Measurements from ENCODE around the gene DRG2. TPM values are rescaled to one million over a fixed set of nuclear protein-coding genes. Genes with fewer than 3 reads are reported as not detected.

The DRG2 gene
- polyA plus RNA-seq, 3 donors = 26.9 to 36.1 (median 32.0) TPM

GRCh38 chr17:18038861-18039534 lies 48.8 kb upstream of the DRG2 start, which contains the start of the genes ATPAF2 and GID4:
Gene ATPAF2, minus strand, starts transcription at chr17:18039168. Its CDS starts 155 bp downstream, at chr17:18039013.
Gene GID4, plus strand, starts transcription at chr17:18039408. Its CDS starts 57 bp downstream, at chr17:18039465.
- intact Hi-C loops (cut with micrococcal nuclease) = loop anchor here (5.0 to 10.0 kb wide), 5 partner anchors 143 to 357 kb away; partner anchors contain the start of genes ALKBH5 (in 1 of the 2) and RAI1 (in 1 of the 2)
- Histone ChIP-seq H3K27ac (ENCODE audit: low read depth in 1 of 2, low read length in 2 of 2) (peak within 1 kb of the TSS; percentile 64 to 97), H3K4me1 (ENCODE audit: control insufficient read depth in 1 of 2, insufficient read depth in 2 of 2, low read length in 2 of 2) (peaks cover 35 to 42% of the 10 kb centered on the region in 2 donors), H3K9ac (ENCODE audit: insufficient read depth, low read length, poor library complexity, severe bottlenecking) (peak within 1 kb of the TSS; percentile 87), H3K4me3 (replicated peaks in 1 of 3; ENCODE audit: low read depth in 2 of 3, low read length in 3 of 3) (peak within 1 kb of the TSS; percentile 63 to 98 (median 92)), H4K20me1 (ENCODE audit: insufficient read depth, low read length) (peaks cover 34% of the 10 kb centered on the region), H3K9me3 (replicated peaks in 1 of 2; ENCODE audit: control insufficient read depth in 1 of 2, insufficient read depth in 1 of 2, low read length in 2 of 2) (no peaks in the 10 kb centered on the region), H3K79me2 (ENCODE audit: insufficient read depth, low read length) (peaks cover 59% of the 10 kb centered on the region), H2AFZ (ENCODE audit: insufficient read depth, low read depth, low read length, poor library complexity, severe bottlenecking) (peak within 1 kb of the TSS; percentile 97), H3K27me3 (ENCODE audit: control insufficient read depth in 2 of 2, insufficient read depth in 2 of 2, low read length in 2 of 2) (no peaks in the 10 kb centered on the region), H3K36me3 (replicated peaks in 1 of 2; ENCODE audit: control insufficient read depth in 1 of 2, insufficient read depth in 2 of 2, low read length in 2 of 2) (peaks cover 0 to 8% of the 10 kb centered on the region in 2 donors), H3K4me2 (replicated peaks; ENCODE audit: extremely low read depth, low read length, poor library complexity, severe bottlenecking) (peak within 1 kb of the TSS; percentile 95)
- peak within 1 kb of the TSS; percentile 93 to 100 for H3K4me3 Mint-ChIP-seq
- H3K27me3 Mint-ChIP-seq (ENCODE audit: low read depth in 3 of 3) = peaks cover 0 to 2% (median 0%) of the 10 kb centered on the region in 3 donors
- peaks cover 4 to 10% of the 10 kb centered on the region in 2 donors for H3K36me3 Mint-ChIP-seq
- H3K4me1 Mint-ChIP-seq = peaks cover 49% of the 10 kb centered on the region
- no peaks in the 10 kb centered on the region for H3K9me3 Mint-ChIP-seq
- DNase-seq = peak; percentile 99
- under 1% methylated on average over 57 of the region's 67 CpGs for WGBS (ENCODE audit: insufficient coverage)
- TF ChIP-seq CTCF (IDR thresholded peaks at IDR 0.05) = no peak
- peak within 1 kb of the TSS; percentile 89 to 96 (median 93) for H3K27ac Mint-ChIP-seq

GRCh38 chr17:18039535-18040260 lies 48.0 kb upstream of the DRG2 start:
- TF ChIP-seq CTCF (IDR thresholded peaks at IDR 0.05) = no peak
- peaks cover 4 to 6% of the 10 kb centered on the region in 2 donors for H3K36me3 Mint-ChIP-seq
- Histone ChIP-seq H3K27me3 (ENCODE audit: control insufficient read depth in 2 of 2, insufficient read depth in 2 of 2, low read length in 2 of 2) (no peaks in the 10 kb centered on the region), H3K9me3 (replicated peaks in 1 of 2; ENCODE audit: control insufficient read depth in 1 of 2, insufficient read depth in 1 of 2, low read length in 2 of 2) (no peaks in the 10 kb centered on the region), H2AFZ (ENCODE audit: insufficient read depth, low read depth, low read length, poor library complexity, severe bottlenecking) (peak overlapping the region; percentile 97), H4K20me1 (ENCODE audit: insufficient read depth, low read length) (peaks cover 27% of the 10 kb centered on the region), H3K27ac (ENCODE audit: low read depth in 1 of 2, low read length in 2 of 2) (peak overlapping the region in 1 of 2 donors; percentile 97), H3K4me3 (replicated peaks in 1 of 3; ENCODE audit: low read depth in 2 of 3, low read length in 3 of 3) (peak overlapping the region; percentile 59 to 98 (median 92)), H3K4me2 (replicated peaks; ENCODE audit: extremely low read depth, low read length, poor library complexity, severe bottlenecking) (peak overlapping the region; percentile 95), H3K79me2 (ENCODE audit: insufficient read depth, low read length) (peaks cover 52% of the 10 kb centered on the region), H3K36me3 (replicated peaks in 1 of 2; ENCODE audit: control insufficient read depth in 1 of 2, insufficient read depth in 2 of 2, low read length in 2 of 2) (peaks cover 0 to 3% of the 10 kb centered on the region in 2 donors), H3K4me1 (ENCODE audit: control insufficient read depth in 1 of 2, insufficient read depth in 2 of 2, low read length in 2 of 2) (peaks cover 35 to 42% of the 10 kb centered on the region in 2 donors), H3K9ac (ENCODE audit: insufficient read depth, low read length, poor library complexity, severe bottlenecking) (peak overlapping the region; percentile 87)
- H3K4me1 Mint-ChIP-seq = peaks cover 49% of the 10 kb centered on the region
- H3K27ac Mint-ChIP-seq = peak overlapping the region in 6 of 7 donors; percentile 50 to 90 (median 87)
- WGBS (ENCODE audit: insufficient coverage) = under 1% methylated on average over 63 of the region's 81 CpGs
- intact Hi-C loops (cut with micrococcal nuclease) = loop anchor here (5.0 to 10.0 kb wide), 5 partner anchors 143 to 357 kb away; partner anchors contain the start of genes ALKBH5 (in 1 of the 2) and RAI1 (in 1 of the 2)
- H3K27me3 Mint-ChIP-seq (ENCODE audit: low read depth in 3 of 3) = peaks cover 0 to 2% (median 0%) of the 10 kb centered on the region in 3 donors
- H3K4me3 Mint-ChIP-seq = peak overlapping the region; percentile 93 to 100
- no peaks in the 10 kb centered on the region for H3K9me3 Mint-ChIP-seq
- DNase-seq = peak; percentile 9 to 31 (median 18)

All from CD14-positive monocyte (primary cell).